Measurements from ENCODE around the gene PSMD3.

The PSMD3 gene

GRCh38 chr17:39950871-39951348, 29.7 kb upstream of the PSMD3 start:
- no peak for TF ChIP-seq CTCF (IDR thresholded peaks at IDR 0.05; ENCODE audit: insufficient read depth, low read depth, low read length, missing control alignments)
- DNase-seq (ENCODE audit: low read depth): no peak
- no peak overlapping the region for H3K4me3 ChIP-seq (ENCODE audit: low read length)

- H3K4me3 ChIP-seq (ENCODE audit: low read length): peak overlapping the region; percentile 43
- TF ChIP-seq CTCF (IDR thresholded peaks at IDR 0.05; ENCODE audit: insufficient read depth, low read depth, low read length, missing control alignments): no peak
- no peak for DNase-seq (ENCODE audit: low read depth)
Observed at GRCh38 chr17:39951924-39952679, 28.5 kb upstream of the PSMD3 start.

- TF ChIP-seq CTCF (IDR thresholded peaks at IDR 0.05; ENCODE audit: insufficient read depth, low read depth, low read length, missing control alignments): no peak
- peak overlapping the region; percentile 43 for H3K4me3 ChIP-seq (ENCODE audit: low read length)
- DNase-seq (ENCODE audit: low read depth): peak; percentile 96
Observed at GRCh38 chr17:39952680-39953470, 27.7 kb upstream of the PSMD3 start.

GRCh38 chr17:39953471-39953888, 27.1 kb upstream of the PSMD3 start:
- H3K4me3 ChIP-seq (ENCODE audit: low read length): peak overlapping the region; percentile 41
- DNase-seq (ENCODE audit: low read depth): no peak
- TF ChIP-seq CTCF (IDR thresholded peaks at IDR 0.05; ENCODE audit: insufficient read depth, low read depth, low read length, missing control alignments): no peak

GRCh38 chr17:39954876-39955275, 25.7 kb upstream of the PSMD3 start:
- H3K4me3 ChIP-seq (ENCODE audit: low read length): no peak overlapping the region
- no peak for DNase-seq (ENCODE audit: low read depth)
- TF ChIP-seq CTCF (IDR thresholded peaks at IDR 0.05; ENCODE audit: insufficient read depth, low read depth, low read length, missing control alignments): no peak

- TF ChIP-seq CTCF (IDR thresholded peaks at IDR 0.05; ENCODE audit: insufficient read depth, low read depth, low read length, missing control alignments): no peak
- DNase-seq (ENCODE audit: low read depth): no peak
- no peak overlapping the region for H3K4me3 ChIP-seq (ENCODE audit: low read length)
Observed at GRCh38 chr17:39955726-39956225, 24.8 kb upstream of the PSMD3 start.
